OCI-LY1 (cell line): Measurements from ENCODE around the gene SSBP3.

Source experiments
- CTCF ChIP-seq: fragments of 200-600 bp; sonication (generic), shearing (Covaris generic); IDR thresholded peaks from 2 replicates; pipeline ENCODE4 v1.5.1; 2017; ENCODE audit warnings: mild to moderate bottlenecking, antibody characterized with exemption, low read length, moderate library complexity, mixed read lengths
- EZH2 ChIP-seq: fragments of 200-600 bp; sonication (generic), shearing (Covaris generic); IDR thresholded peaks from 2 replicates; pipeline ENCODE4 v1.8.0; 2017; ENCODE audit warnings: borderline replicate concordance, mixed run types, mild to moderate bottlenecking, antibody characterized with exemption, low read length, moderate library complexity, mixed read lengths

DNA sequence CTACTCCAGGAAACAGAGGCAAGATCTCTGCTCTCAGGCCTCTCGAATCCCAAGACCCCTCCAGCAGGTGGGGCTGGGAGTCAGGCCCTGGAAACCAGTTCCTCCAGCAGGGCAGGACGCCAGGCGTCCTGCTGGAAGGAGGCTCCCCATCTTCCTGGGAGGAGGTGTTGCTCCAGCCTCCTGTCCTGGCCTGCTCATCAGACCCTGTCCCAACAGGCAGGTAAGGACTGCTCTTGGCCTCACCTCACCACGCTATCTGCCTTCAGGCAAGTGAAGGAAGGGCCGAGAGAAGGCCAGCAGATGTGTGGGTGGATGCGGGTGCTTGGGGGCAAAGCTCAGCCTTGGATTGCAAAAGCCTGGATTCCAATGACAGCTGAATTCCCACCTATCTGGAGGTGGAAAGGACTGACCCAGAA, 82.9 kb downstream of the SSBP3 start:
- TF ChIP-seq CTCF, result no peak
- TF ChIP-seq EZH2, result no peak
